Activated T-helper 1 cell treated with Interleukin-2 at 50 U/mL for 16 hours (primary cell): ENCODE measurements around the gene CNKSR3.
"Not testable (repeated sequence)": the region's sequence is repeated elsewhere in the genome, so short reads cannot be mapped to it uniquely, and the experiment has no call there.

ENCODE experiments used
- DNase-seq: peaks from one replicate; pipeline ENCODE4 v3.0.0-alpha.2; 2020; ENCODE audit warnings: low read depth

CNKSR3 gene

GRCh38 chr6:154528310-154528915 is 17.9 kb upstream of the CNKSR3 start:
- no peak for DNase-seq

- no peak for DNase-seq
These were observed 16.5 kb upstream of the CNKSR3 start for GRCh38 chr6:154526996-154527395.

GRCh38 chr6:154522576-154522975 is 12.1 kb upstream of the CNKSR3 start:
- no peak for DNase-seq

GRCh38 chr6:154521412-154521811 is 10.9 kb upstream of the CNKSR3 start:
- DNase-seq = no peak

- no peak for DNase-seq
These were observed 9.8 kb upstream of the CNKSR3 start for GRCh38 chr6:154520280-154520679.

GRCh38 chr6:154518396-154518795 is 7.9 kb upstream of the CNKSR3 start:
- no peak for DNase-seq

- no peak for DNase-seq
These were observed 5.8 kb upstream of the CNKSR3 start for GRCh38 chr6:154516276-154516675.

GRCh38 chr6:154515826-154516225 is 5.3 kb upstream of the CNKSR3 start:
- no peak for DNase-seq

- not testable (repeated sequence) for DNase-seq
These were observed 4.6 kb upstream of the CNKSR3 start for GRCh38 chr6:154515076-154515475.

- DNase-seq = no peak
These were observed 4.0 kb upstream of the CNKSR3 start for GRCh38 chr6:154514481-154514880.

- no peak for DNase-seq
These were observed 3.3 kb upstream of the CNKSR3 start for GRCh38 chr6:154513601-154514320.

- no peak for DNase-seq
These were observed 1.7 kb upstream of the CNKSR3 start for GRCh38 chr6:154512201-154512600.

GRCh38 chr6:154511791-154512190 is 1.3 kb upstream of the CNKSR3 start:
- DNase-seq = no peak

GRCh38 chr6:154509421-154510143 is 903 bp downstream of the CNKSR3 start:
- no peak for DNase-seq

GRCh38 chr6:154508573-154509375 is 1.7 kb downstream of the CNKSR3 start:
- no peak for DNase-seq

- DNase-seq = no peak
These were observed 3.2 kb downstream of the CNKSR3 start for GRCh38 chr6:154506991-154507898.

- DNase-seq = no peak
These were observed 3.9 kb downstream of the CNKSR3 start for GRCh38 chr6:154506582-154506981.

GRCh38 chr6:154506108-154506507 is 4.4 kb downstream of the CNKSR3 start:
- no peak for DNase-seq

- DNase-seq = no peak
These were observed 5.5 kb downstream of the CNKSR3 start for GRCh38 chr6:154504865-154505449.

- no peak for DNase-seq
These were observed 6.4 kb downstream of the CNKSR3 start for GRCh38 chr6:154504102-154504501.

- no peak for DNase-seq
These were observed 6.8 kb downstream of the CNKSR3 start for GRCh38 chr6:154503658-154504057.
